Hematopoietic multipotent progenitor cell treated with erythropoietin and hydrocortisone succinate and interleukin-3 and kit ligand, for 4 days (in vitro differentiated cells): ENCODE results near the gene C3orf38.
"Not testable (repeated sequence)": the region's sequence is repeated elsewhere in the genome, so short reads cannot be mapped to it uniquely, and the experiment has no call there.

Experiments
- DNase-seq: peaks from one replicate; pipeline ENCODE4 v3.0.0-alpha.2; 2015

The C3orf38 gene

DNA sequence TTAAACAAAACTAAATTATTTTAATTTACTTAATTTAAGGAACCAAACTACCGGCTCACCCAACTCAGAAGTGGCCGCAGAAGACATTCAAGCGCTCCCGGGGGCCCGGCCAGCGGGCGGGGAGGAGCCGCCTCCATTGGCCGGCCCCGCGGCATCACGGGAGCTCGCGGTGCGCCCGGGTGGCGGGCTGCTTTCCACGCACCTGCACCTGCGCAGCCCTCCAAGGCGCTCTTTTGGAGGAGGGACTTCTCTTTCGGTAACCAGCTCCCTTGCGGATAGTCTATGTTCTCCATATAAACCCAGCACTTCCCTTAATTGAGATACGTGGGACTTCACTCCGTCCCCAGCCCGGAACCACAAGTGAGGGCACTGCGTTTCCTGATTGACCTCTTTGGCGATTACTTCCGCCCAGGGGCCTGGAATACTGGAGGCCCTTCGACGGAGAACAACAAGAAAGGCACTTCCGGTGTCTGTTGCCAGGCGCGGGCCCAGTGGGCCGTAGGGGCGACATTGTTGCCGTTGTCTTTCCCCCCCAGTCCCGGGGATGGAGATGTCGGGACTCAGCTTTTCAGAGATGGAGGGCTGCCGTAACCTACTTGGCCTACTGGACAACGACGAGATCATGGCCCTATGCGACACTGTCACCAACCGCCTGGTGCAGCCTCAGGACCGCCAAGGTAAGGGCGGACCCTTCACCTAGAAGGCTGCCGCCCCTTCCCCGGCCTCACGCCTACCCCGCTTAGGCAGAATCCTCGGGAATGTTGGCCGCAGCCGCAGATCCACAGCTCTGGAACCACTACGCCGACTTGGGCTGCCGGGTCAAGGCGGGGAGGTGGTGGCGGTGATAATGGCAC is at the start of gene C3orf38:
C3orf38 (plus strand) TSS at position 451 of the 854 bp plus-strand sequence; CDS start at position 545, 94 bp downstream.
- peak; percentile 98 for DNase-seq

DNA sequence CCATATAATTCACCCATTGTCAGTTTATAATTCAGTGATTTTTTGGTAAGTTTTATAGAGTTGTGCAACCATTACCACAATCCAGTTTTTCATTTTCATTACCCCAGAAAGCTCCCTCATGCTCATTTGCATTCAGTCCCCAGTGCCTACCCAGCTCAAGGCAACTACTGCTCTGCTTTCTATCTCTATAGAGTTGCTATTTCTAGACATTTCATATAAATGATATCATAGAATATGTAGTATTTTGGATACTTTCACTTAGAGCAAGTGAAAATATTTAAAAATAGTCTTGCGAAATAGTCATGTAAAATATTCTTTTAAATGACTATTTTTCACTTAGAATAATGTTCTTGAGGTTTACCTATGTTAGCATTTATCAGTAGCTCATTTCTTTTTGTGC is 48.6 kb upstream of the C3orf38 start:
- DNase-seq: no peak

DNA sequence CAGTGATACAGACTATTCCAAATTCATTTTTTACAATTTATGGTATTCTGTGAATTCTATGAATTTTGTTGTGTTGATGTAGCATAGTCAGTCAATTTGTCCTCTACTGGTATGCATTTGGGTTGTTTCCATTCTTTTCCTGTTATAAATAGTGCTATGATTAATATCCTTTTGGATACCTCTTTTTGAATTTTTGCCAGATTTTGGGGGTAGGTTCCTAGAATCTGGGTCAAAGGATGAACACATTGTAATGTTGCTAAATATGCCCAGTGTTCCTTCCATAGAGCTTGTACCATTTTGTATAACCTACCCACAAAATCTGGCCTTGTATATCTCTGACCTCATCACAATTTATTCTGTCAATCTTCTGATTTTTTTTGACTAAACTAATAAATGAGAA is 44.4 kb upstream of the C3orf38 start:
- DNase-seq: no peak

DNA sequence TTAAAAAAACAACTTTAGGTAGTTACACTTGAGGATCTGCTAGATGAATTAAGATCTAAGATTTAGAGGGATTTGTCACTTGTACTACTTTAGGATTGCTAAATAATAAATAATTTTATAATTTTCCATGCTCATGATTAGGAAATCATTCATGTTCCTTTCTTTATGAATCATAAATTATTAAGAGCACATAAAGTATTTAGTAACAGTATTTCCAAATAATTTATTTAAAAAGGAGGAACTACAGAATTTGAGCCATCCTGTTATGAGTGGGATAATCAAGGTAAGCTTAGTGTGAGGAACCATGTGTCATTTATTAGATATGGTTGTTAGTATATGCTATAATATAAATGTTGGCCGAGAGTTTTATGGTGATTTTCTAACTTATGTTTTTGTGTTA is 37.5 kb upstream of the C3orf38 start:
- no peak for DNase-seq

DNA sequence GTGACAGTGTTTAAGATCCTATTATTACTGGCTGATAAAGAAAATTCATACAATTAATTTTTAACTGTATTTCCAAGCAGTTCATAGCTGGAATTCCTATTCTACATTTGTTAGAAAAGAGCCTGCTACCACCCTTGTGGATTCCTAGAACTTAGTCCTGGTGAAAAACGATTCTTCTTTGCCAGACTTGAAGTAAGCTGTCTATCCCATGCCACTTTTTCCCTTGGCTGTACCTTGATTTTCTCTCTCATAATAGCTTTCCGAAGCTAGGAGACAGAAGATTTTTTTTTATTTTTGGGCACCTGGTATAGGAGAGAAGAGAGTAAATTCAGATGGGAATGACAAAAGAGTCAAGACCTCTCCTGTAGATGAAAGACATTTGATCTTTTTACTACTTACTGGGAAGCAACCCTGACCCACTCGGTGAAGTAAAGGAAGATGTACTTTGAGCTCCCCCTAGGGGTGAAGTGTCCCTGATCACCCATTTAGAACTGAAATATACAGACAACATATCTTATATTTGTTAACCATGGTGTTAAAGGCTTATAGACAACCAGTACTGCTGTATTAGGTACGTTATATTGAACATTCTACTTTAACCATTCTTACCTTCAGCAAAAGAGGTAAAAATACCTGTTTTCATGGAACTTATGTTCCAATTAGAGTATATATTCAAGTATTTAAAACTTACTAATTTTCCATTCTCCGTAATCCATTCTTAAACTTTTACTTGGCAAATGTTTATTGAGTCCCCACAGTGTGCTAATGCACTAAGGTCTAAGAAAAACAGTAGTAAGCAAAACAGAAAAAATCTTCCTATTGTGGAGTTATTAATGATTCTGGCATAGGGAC is 36.2 kb upstream of the C3orf38 start:
- peak; percentile 92 for DNase-seq

DNA sequence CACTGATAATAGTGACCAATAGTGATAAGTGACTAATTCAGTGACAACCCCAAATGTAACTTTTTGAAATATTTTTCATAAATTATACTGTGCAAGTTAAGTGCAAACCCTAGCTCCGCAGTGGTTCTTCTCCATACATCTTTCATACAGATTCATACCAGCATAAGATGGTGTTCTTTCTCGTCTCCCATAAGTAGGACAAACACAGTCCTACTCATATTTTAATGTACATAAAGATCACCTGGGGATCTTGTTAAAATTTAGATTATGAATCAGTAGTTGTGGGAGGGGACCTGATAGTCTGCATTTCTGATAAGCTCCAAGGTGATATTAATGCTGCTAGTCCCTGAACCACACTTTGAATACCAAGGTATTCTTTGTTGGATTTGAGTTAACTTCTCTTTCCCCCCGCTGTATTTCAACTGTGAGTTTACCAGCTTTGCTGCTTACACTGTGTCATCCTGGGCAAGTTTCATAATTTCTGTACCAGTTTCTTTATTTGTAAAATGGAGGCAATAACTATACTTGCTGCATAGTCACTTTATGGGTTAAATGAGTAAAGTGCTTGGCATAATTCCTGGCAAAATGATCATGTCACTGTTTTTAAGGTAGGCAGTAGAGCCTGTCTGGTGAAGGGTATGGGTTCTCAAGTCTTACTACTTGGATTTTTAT is 34.7 kb upstream of the C3orf38 start:
- DNase-seq: no peak

DNA sequence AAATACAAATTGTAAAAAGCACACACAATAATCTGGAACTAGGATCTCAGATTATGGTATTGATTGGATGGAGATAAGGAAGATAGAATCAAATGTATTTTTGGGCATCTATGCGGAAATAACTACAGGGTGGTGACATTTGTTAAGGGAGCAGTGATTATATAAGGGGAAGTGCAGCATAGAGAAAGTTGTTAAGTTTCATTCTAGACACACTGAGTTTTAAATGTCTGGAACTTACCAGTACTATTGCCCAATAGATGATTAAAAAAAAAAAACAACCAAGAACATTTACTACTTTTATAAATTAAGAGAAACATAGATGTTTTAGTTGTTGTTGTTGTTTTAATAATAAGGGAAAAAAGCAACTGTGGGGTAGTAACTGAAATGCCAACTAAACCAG is 32.1 kb upstream of the C3orf38 start:
- DNase-seq: peak; percentile 50

DNA sequence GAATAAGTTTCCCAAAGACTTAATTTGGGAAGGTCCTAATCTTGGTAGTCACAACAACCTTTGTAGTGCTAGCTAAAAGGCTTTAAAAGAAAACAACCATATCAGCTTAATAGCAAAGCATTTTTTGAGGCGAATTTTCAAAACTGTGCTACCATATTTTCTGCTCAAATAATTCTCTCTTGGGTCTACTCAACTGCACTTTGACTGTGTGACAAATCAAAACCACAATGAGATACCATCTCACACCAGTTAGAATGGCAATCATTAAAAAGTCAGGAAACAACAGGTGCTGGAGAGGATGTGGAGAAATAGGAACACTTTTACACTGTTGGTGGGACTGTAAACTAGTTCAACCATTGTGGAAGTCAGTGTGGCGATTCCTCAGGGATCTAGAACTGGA is 31.2 kb upstream of the C3orf38 start:
- DNase-seq: not testable (repeated sequence)

DNA sequence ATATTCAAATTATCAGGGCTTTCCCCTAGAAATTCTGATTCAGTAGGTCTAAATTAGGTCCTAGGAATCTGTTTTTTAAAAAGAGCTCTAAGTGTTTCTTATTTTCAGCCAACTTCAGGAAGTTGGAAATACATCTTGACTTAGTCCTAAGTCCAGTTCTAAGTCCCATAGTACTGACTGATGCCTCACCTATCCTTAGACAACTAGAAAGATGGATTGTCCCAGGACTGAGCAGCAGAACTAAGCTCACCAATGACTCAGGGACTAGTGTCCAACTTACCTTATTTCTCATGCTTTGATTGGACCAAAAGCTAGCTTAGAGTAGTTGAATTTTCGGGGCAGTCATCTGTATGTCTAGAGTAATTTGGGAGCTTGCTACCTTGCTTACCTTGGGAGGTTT is 26.2 kb upstream of the C3orf38 start:
- DNase-seq: no peak

DNA sequence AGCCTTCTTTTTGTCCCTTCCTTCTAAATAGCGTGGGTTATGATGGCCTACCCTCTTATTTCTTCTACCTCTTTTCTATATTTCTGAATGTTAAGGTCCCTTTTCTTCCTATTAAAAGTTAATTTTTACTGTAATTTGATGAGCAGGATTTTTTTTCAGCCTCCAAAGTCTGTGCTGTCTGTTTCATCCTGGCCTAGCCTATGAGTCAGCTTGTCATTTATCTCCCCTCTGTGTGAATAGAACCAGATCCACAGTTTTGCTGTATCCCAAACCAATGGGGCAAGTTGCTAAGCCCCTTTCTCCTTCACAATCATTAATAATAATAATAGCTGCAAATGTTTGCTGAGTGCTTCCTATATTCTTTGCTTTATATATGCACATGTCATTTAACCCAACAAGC is 18.1 kb upstream of the C3orf38 start:
- no peak for DNase-seq

DNA sequence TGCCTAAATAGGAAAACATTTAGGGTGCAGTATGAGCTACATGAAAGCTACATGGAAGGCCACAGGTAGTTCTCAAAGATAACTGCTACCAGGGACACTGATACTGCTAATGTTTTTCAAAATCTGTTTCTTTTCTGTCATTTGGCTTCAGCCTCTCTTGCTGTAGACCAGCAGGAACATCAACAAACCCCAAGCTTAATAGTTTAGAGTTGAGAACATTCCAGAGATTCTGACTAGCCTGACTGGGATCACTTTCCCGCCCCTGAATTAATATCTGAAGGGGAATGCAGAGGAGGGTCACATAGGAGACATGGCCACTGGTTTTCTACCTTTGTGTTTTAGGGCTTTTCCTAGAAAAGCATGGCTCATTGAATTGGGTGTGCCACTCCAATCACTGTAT is 16.9 kb upstream of the C3orf38 start:
- DNase-seq: no peak

DNA sequence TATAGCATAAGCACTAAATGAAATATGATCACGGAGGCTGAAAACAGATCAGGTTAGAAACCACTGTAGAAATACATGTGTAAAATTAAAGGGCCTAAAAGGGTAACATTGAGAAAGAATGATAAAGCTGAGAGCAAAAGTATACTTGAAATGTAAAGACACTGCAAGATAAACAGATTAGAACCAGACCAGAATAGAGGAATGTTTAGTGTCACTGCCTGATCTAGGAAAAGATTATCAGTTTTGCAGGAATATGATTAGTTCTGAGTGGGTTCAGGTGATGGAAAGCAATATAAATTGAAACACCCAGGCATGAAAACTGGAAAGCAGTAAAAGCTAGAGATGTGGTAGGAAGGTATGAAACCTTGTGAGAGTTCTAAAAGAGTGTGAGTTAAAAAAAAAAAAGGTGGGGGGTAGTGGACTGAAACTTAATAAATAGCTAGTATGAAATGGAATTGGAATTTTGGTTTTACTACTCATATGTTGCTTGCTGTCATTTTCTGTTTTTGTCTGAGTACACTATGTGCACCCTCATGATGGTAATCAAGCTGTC is 16.0 kb upstream of the C3orf38 start:
- DNase-seq: no peak

DNA sequence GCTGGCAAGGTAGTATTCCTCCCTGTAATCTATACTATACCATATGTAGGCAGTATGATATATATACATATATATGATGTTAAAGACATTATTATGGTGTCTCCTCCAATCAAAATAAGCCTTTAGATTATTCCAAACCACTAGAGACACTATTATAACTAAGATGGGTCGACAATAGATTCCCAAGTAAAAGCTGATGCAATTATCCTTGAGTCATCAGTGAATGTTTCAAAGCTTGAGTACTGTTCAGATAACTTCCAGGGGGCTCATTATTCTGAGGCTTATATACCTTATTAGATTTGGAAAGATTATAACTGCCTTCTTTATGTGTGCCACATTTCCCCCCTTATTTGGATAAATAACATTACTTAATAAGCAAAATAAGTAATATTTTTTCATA is 11.9 kb upstream of the C3orf38 start:
- no peak for DNase-seq

DNA sequence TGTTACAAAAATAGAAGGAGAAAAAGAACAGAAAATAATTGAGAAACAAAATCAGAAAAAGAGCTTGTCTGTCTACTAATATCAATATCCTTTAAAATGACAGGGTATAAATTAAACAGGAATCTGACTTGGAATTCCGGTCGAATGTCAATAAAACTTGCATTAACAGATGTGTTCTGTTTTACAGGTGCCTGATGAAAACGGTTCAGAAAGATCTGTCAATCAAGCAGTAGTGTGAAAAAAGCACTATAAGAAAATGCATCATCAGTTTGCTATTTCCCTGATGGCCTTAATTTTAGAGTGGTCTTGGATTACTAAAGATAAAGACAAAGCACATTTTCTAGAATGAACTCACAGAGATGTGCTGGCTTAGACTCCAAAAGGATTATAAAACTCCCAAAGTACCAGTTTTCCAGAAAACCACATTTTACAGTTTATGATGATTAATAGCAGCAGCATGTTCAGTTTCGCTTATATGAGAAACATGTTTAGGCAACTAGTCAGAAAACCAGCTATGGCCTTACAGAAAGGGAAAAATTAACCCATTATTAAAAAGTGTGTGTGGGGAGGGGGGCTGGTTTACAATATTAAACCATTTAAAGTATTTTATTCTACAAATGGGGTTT is 8.2 kb upstream of the C3orf38 start:
- no peak for DNase-seq

DNA sequence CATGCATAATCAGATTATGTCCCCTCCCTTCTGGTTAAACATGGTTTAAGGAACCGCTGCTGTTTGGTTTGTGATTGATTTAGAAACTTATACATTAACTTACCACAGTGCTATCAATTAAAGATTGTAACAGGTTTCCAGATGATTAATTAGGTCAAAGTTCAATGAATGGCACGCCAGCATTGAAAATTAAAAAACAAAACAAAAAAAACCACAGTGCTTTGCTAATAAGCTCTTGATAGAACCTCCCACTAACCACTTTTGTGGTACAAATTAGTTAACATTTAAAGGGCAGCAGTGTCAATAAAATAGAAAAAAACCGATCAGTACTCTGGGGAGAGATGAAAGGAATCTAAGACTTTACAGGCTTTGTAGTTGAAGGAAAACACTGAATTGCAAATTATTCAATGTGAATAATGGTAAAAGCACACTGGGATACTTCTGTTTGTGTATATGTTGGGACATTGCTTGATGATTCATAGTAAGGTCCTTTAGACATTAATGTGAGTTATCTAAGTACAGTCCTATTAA is 7.6 kb upstream of the C3orf38 start:
- DNase-seq: no peak

DNA sequence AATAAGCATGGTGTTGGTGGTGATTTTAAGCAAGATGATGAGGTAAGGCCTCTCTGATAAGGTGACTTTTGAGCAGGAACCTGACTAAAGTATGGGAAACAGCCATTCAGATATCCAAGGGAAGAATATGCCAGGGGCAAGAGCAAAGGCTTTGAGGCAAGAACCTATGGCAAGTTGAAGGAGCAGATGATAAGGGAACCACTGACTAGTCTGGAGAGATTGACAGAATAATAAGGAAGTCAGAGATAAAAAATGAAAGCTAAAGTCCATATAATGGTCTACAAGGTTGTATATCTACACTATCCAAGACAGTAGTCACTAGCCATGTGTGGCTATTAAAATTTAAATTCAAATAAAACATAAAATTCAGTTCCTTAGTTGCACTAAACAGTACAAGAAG is 2.5 kb upstream of the C3orf38 start:
- peak; percentile 51 for DNase-seq

DNA sequence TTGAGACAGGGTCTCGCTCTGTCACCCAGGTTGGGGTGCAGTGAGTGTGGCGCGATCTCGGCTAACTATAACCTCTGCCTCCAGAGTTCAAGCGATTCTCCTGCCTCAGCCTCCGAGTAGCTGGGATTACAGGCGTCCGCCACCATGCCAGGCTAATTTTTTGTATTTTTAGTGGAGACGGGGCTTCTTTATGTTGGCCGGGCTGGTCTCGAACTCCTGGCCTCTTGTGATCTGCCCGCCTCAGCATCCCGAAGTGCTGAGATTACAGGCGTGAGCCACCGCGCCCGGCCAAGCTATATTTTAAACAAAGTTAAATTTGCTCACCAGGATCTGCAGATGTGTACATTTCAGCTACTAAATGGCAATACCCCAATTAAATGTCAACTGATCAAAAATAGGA is 1.1 kb upstream of the C3orf38 start:
- DNase-seq: no peak

DNA sequence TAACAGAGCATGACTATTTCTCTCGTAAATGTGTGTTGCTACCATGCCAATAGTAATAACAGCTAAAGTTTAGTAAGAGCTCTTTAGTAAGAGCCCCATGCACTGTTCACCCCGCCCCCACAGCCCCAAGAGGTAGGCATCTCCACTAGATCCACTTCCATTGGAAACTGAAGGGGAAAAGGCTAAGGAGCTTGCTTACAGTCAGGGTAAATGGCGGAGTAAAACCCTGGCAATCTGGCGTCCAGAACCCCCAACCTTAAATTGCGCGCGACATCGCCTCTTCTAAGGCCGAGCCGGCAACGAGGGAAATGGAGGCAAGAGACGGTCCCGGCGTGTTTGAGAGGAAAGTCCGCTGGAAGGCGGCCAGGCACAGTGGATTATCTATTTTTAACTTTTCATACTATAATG is 654 bp upstream of the C3orf38 start:
- DNase-seq: no peak

DNA sequence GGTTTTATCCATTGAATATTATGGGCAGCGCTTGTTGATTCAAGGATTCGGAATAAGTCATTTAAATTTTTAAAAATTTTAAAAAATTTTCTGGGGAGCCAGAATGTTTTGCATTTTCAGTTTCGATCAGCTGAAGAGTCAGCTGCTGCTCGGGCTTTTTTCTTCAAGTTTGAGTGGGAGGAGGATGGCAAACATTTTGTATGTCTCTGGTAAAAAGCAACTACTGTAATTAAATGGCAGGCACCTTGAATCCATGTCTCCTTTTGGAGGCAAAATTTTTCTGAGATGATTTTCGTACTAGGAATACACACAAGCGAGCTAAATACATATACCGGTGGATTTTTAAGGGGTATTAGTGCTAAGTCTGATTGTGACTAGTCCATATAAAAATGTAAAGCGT is 612 bp downstream of the C3orf38 start:
- DNase-seq: peak; percentile 69

DNA sequence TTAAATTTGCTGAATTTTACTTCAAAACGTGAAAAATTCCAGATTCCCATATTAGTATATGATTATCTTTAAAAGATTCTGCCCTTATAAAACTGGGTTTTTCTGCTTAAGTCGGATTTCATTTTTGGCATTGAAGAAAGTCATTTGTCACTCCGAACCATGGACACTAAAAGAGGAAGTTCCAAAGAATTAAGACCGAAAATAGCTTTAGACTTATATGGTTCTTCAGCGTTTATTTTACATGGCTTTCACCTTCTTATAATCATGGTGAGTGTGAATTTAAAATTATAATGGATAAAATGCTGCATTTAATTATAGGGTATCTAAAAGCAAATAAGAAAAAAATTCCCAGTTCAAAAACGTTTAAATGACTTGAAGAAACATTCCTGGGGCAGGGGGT is 1.0 kb downstream of the C3orf38 start:
- peak; percentile 74 for DNase-seq

DNA sequence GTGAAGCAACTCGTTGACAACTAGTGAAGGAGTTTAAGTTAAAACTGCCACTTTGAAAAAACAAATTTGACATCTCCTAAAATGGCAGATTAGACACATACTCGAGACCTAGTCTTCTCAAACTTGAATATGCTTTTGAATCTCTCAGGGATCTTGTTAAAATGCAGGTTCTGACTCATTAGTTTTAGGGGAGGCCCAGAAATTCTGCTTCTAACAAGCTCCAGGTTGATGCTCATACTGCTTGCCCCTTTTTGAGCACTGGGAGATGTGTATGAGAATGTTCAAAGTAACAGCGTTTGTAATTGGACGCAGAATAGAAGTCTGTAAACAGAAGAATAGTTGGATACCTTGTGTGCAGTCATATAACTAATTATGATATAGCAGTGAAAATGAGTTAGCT is 1.6 kb downstream of the C3orf38 start:
- peak; percentile 29 for DNase-seq

DNA sequence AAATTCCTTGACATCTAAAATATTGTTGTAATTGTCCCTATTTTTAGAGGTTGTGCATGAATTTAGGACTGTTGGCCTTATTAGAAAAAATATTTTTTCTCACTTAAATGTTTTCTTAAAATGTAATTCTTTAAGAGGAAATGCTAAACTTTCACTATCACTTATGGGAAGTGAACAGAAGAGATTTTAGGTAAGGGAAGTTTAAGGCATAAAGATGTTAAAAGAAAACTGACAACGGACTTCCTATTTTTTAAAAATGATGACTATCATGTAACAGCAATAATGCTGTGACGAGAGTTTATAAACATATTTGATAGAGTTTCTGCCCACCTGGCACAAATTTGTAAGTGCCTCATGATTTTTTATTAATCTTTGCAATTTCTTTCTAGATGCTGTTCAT is 3.1 kb downstream of the C3orf38 start:
- DNase-seq: no peak
